Sigmoid colon (tissue), 4 donors: ENCODE measurements around the gene CDC34.

ENCODE experiments used
- EP300 ChIP-seq, 4 donors: sonication (generic); formaldehyde crosslinking; IDR thresholded peaks; one replicate each; pipeline ENCODE4 v1.6.1; 2017; ENCODE audit warnings: antibody characterized with exemption in 4 of 4
- POLR2A ChIP-seq, 2 donors: fragments of 450-650 bp; IDR thresholded peaks; one replicate each; pipeline ENCODE4 v1.6.1; 2016; ENCODE audit warnings: antibody characterized with exemption in 2 of 2, mild to moderate bottlenecking in 2 of 2, moderate library complexity in 2 of 2
- POLR2AphosphoS5 ChIP-seq, 4 donors: sonication (generic); formaldehyde crosslinking; IDR thresholded peaks; one replicate each; pipeline ENCODE4 v1.6.1; 2017; ENCODE audit warnings: antibody characterized with exemption in 4 of 4
- TF ChIP-seq, protein P1 (sequence below), 4 experiments: fragments of 450-650 bp in 3 of 4; fragments of 200-600 bp in 1 of 4; IDR thresholded peaks; one replicate each; pipeline ENCODE4 v1.5.1; 2016 to 2019; ENCODE audit warnings: antibody characterized with exemption in 4 of 4, mild to moderate bottlenecking in 3 of 4, moderate library complexity in 2 of 4

DNA sequence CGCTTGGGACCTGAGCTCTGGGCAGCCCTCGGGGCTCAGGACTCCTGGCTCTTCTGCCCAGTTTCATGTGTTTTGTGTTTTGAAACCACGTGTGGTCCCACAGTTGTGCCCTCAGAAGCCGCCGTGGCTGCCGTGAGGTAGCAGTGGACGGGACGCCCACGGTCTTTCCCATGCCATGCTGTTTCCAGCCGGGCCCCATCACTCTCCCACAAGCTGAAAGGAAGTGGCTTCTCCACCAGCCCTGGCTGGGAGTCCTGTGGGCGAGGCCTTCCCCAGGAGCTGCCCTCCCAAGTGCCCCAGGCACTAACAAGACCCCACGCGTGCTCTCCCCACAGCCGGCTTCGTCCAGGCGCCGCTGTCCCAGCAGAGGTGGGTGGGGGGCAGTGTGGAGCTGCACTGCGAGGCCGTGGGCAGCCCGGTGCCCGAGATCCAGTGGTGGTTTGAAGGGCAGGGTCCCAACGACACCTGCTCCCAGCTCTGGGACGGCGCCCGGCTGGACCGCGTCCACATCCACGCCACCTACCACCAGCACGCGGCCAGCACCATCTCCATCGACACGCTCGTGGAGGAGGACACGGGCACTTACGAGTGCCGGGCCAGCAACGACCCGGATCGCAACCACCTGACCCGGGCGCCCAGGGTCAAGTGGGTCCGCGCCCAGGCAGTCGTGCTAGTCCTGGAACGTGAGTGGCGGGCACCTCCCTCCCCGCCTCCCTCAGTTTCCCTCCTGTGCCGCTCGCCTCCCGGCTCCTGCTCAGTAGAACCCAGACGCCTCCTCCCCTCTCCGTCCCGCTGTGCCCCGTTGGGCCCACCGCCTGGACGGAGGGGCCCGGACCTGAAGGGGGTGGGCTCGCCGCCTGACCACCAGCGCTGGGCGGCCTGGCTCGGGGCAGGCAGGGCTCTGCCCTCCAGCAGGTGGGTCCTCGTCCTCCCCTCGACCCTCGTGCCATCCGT is 46.2 kb downstream of the CDC34 start:
- TF ChIP-seq EP300 (IDR thresholded peaks at IDR 0.05): no peak
- TF ChIP-seq, protein P1, sequence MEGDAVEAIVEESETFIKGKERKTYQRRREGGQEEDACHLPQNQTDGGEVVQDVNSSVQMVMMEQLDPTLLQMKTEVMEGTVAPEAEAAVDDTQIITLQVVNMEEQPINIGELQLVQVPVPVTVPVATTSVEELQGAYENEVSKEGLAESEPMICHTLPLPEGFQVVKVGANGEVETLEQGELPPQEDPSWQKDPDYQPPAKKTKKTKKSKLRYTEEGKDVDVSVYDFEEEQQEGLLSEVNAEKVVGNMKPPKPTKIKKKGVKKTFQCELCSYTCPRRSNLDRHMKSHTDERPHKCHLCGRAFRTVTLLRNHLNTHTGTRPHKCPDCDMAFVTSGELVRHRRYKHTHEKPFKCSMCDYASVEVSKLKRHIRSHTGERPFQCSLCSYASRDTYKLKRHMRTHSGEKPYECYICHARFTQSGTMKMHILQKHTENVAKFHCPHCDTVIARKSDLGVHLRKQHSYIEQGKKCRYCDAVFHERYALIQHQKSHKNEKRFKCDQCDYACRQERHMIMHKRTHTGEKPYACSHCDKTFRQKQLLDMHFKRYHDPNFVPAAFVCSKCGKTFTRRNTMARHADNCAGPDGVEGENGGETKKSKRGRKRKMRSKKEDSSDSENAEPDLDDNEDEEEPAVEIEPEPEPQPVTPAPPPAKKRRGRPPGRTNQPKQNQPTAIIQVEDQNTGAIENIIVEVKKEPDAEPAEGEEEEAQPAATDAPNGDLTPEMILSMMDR (IDR thresholded peaks at IDR 0.05): no peak
- no peak for TF ChIP-seq POLR2AphosphoS5 (IDR thresholded peaks at IDR 0.05)
- no peak for TF ChIP-seq POLR2A (IDR thresholded peaks at IDR 0.05)
